ENCODE results near the gene HRAS. TPM values are rescaled to one million over a fixed set of nuclear protein-coding genes. Genes with fewer than 3 reads are reported as not detected.

HRAS gene
- total RNA-seq, 3 donors from 2014 or later (not counting 1 experiment from before 2014, with no cell fraction given), result 27.6 to 35.0 (median 30.6) TPM

DNA sequence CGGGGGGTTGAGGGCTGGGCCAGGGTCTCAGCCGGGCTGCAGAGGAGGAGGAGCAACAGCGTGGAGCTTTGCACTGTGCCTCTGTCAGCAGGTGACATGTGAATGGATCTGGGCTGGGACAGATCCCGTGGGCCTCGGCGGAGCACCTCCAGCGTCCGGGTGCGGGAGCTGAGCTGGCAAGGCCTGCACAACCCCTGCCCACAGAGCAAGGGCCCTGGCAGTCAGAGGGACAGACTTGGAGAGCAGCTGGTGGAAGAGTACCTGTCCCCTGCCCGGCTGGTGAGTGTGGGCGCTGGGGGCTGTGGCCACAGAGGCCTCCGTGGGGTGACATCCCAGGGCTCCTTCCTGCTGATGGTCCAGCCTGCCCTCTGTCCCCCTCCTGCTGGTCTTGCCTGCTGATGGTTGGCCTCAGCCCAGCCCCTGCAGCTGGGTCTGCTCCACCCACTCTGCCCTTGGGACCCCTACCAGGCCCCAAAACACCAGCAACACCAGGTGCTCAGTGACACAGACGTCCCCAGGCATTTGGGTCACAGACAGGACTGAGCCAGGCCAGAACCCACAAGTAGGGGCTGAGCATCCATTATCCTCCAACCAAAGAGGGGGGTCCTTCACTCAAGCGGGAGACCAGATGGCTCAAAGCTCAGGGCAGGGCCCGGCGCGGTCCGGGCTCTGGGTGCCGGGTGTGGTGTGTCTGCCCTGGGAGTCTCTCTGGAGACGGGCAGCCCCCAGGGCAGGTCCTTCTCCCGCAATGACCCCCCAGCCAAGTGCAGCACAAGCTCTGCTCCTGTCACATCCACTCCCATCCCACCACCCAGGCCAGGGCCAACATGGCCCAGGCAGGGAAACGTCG is 5.4 kb upstream of the HRAS start:
- DNase-seq (no peak), ATAC-seq (no peak)
- intact Hi-C loops (cut with micrococcal nuclease), result no loop called here
- H3K27me3 Mint-ChIP-seq (ENCODE audit: low read depth in 2 of 2), result no peaks in the 10 kb centered on the region
- peaks cover 0 to 18% of the 10 kb centered on the region in 2 donors for H3K4me1 Mint-ChIP-seq
- Histone ChIP-seq H3K4me3 (ENCODE audit: low read length) (no peak overlapping the region), H3K36me3 (ENCODE audit: control insufficient read depth, insufficient read depth, low read length) (no peaks in the 10 kb centered on the region), H3K27me3 (ENCODE audit: control insufficient read depth, insufficient read depth, low read length) (no peaks in the 10 kb centered on the region), H3K4me1 (ENCODE audit: control insufficient read depth, insufficient read depth, low read length) (peaks cover 26% of the 10 kb centered on the region), H3K9me3 (ENCODE audit: control insufficient read depth, insufficient read depth, low read length) (no peaks in the 10 kb centered on the region), H3K27ac (ENCODE audit: low read length) (no peak overlapping the region)
- H3K27ac Mint-ChIP-seq, result no peak overlapping the region
- no peak overlapping the region for H3K4me3 Mint-ChIP-seq
- WGBS (ENCODE audit: insufficient coverage), result 93% methylated on average over 23 of the region's 23 CpGs
- H3K36me3 Mint-ChIP-seq, result no peaks in the 10 kb centered on the region
- TF ChIP-seq, protein P1, sequence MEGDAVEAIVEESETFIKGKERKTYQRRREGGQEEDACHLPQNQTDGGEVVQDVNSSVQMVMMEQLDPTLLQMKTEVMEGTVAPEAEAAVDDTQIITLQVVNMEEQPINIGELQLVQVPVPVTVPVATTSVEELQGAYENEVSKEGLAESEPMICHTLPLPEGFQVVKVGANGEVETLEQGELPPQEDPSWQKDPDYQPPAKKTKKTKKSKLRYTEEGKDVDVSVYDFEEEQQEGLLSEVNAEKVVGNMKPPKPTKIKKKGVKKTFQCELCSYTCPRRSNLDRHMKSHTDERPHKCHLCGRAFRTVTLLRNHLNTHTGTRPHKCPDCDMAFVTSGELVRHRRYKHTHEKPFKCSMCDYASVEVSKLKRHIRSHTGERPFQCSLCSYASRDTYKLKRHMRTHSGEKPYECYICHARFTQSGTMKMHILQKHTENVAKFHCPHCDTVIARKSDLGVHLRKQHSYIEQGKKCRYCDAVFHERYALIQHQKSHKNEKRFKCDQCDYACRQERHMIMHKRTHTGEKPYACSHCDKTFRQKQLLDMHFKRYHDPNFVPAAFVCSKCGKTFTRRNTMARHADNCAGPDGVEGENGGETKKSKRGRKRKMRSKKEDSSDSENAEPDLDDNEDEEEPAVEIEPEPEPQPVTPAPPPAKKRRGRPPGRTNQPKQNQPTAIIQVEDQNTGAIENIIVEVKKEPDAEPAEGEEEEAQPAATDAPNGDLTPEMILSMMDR (IDR thresholded peaks at IDR 0.05), result no peak
- no peaks in the 10 kb centered on the region for H3K9me3 Mint-ChIP-seq

- Histone ChIP-seq H3K4me1 (ENCODE audit: control insufficient read depth, insufficient read depth, low read length) (peaks cover 26% of the 10 kb centered on the region), H3K27ac (ENCODE audit: low read length) (no peak overlapping the region), H3K4me3 (ENCODE audit: low read length) (no peak overlapping the region), H3K27me3 (ENCODE audit: control insufficient read depth, insufficient read depth, low read length) (no peaks in the 10 kb centered on the region), H3K9me3 (ENCODE audit: control insufficient read depth, insufficient read depth, low read length) (no peaks in the 10 kb centered on the region), H3K36me3 (ENCODE audit: control insufficient read depth, insufficient read depth, low read length) (no peaks in the 10 kb centered on the region)
- ATAC-seq (no peak), DNase-seq (no peak)
- no peaks in the 10 kb centered on the region for H3K27me3 Mint-ChIP-seq (ENCODE audit: low read depth in 2 of 2)
- TF ChIP-seq, protein P1 (IDR thresholded peaks at IDR 0.05), result no peak
- intact Hi-C loops (cut with micrococcal nuclease), result no loop called here
- WGBS (ENCODE audit: insufficient coverage), result 95% methylated on average over 8 of the region's 8 CpGs
- H3K36me3 Mint-ChIP-seq, result no peaks in the 10 kb centered on the region
- no peaks in the 10 kb centered on the region for H3K9me3 Mint-ChIP-seq
- H3K4me1 Mint-ChIP-seq, result peaks cover 0 to 18% of the 10 kb centered on the region in 2 donors
- no peak overlapping the region for H3K27ac Mint-ChIP-seq
- H3K4me3 Mint-ChIP-seq, result no peak overlapping the region
These were observed 4.7 kb upstream of the HRAS start for GRCh38 chr11:539971-540481.

DNA sequence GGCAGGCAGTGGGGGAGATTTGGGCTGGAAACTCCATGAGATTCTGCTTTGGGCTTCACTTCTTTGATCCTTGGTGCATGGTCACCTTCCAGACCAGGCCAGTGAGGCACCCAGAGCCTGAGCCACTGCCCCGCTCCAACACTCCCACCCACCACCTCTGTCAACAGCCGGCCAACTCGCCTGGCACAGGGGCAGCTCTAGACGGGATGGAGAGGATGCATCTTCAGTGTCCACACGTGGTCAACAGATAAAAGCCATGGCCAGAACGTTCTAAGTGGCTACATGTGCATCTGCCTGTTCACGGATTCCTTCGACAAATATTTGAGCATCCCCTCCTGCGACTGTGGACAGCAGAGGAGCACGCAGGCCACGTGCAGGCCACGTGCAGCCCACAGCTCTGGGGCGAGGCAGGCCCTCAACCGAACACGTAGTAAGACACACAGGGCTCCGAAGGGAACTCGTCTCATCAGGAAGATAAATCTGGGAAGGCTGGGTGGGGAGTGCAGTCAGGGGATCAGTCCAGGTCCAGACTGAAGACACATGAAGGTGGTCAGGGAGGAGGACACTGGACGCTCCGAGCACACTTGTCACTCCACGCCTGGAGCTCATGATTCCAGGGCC is 3.2 kb upstream of the HRAS start:
- no peak for ATAC-seq
- 94% methylated on average over 20 of the region's 20 CpGs for WGBS (ENCODE audit: insufficient coverage)
- Mint-ChIP-seq H3K36me3 (no peaks in the 10 kb centered on the region), H3K9me3 (no peaks in the 10 kb centered on the region), H3K27me3 (ENCODE audit: low read depth in 2 of 2) (no peaks in the 10 kb centered on the region), H3K4me3 (peak overlapping the region; percentile 35), H3K4me1 (peaks cover 0 to 25% of the 10 kb centered on the region in 2 donors), H3K27ac (no peak overlapping the region)
- DNase-seq, result no peak
- Histone ChIP-seq H3K4me1 (ENCODE audit: control insufficient read depth, insufficient read depth, low read length) (peaks cover 37% of the 10 kb centered on the region), H3K27me3 (ENCODE audit: control insufficient read depth, insufficient read depth, low read length) (no peaks in the 10 kb centered on the region), H3K9me3 (ENCODE audit: control insufficient read depth, insufficient read depth, low read length) (no peaks in the 10 kb centered on the region), H3K27ac (ENCODE audit: low read length) (no peak overlapping the region), H3K4me3 (ENCODE audit: low read length) (no peak overlapping the region), H3K36me3 (ENCODE audit: control insufficient read depth, insufficient read depth, low read length) (no peaks in the 10 kb centered on the region)
- intact Hi-C loops (cut with micrococcal nuclease), result no loop called here
- TF ChIP-seq, protein P1 (IDR thresholded peaks at IDR 0.05), result no peak

Measured in natural killer cell (primary cell).